ENCODE results near the gene TMEM62. TPM values are rescaled to one million over a fixed set of nuclear protein-coding genes. Genes with fewer than 3 reads are reported as not detected.
"Not testable (repeated sequence)": the region's sequence is repeated elsewhere in the genome, so short reads cannot be mapped to it uniquely, and the experiment has no call there.

The TMEM62 gene
- polyA plus RNA-seq, 5 donors, result 15.5 to 24.2 (median 20.5) TPM

- no peak for DNase-seq
These were observed 74.9 kb downstream of the TMEM62 start for GRCh38 chr15:43208052-43209002.

GRCh38 chr15:43209059-43209824, 75.9 kb downstream of the TMEM62 start:
- no peak for DNase-seq

GRCh38 chr15:43210172-43210745, 76.9 kb downstream of the TMEM62 start:
- no peak for DNase-seq

GRCh38 chr15:43210807-43211206, 77.4 kb downstream of the TMEM62 start:
- no peak for DNase-seq

GRCh38 chr15:43211224-43211735, 77.9 kb downstream of the TMEM62 start:
- no peak for DNase-seq

- DNase-seq, result no peak
These were observed 78.9 kb downstream of the TMEM62 start for GRCh38 chr15:43212299-43212698.

- no peak for DNase-seq
These were observed 79.6 kb downstream of the TMEM62 start for GRCh38 chr15:43212951-43213350.

GRCh38 chr15:43213466-43213865, 80.1 kb downstream of the TMEM62 start:
- DNase-seq, result no peak

GRCh38 chr15:43214169-43214568, 80.8 kb downstream of the TMEM62 start:
- no peak for DNase-seq

GRCh38 chr15:43214592-43215295, 81.4 kb downstream of the TMEM62 start:
- DNase-seq, result no peak

- DNase-seq, result no peak
These were observed 82.6 kb downstream of the TMEM62 start for GRCh38 chr15:43215961-43216360.

GRCh38 chr15:43218908-43219706, 85.7 kb downstream of the TMEM62 start:
- DNase-seq, result no peak

GRCh38 chr15:43219929-43220928, 86.8 kb downstream of the TMEM62 start:
- DNase-seq, result no peak

- no peak for DNase-seq
These were observed 87.6 kb downstream of the TMEM62 start, which contains the start of gene EPB42 for GRCh38 chr15:43220991-43221403. Gene EPB42 (minus strand): TSS chr15:43221018. CDS start chr15:43220825, 193 bp downstream.

- DNase-seq, result no peak
These were observed 88.0 kb downstream of the TMEM62 start for GRCh38 chr15:43221422-43221821.

- peak; percentile 18 to 40 for DNase-seq
These were observed 92.0 kb downstream of the TMEM62 start for GRCh38 chr15:43225201-43225949.

GRCh38 chr15:43225950-43226255, 92.5 kb downstream of the TMEM62 start:
- not testable (repeated sequence) for DNase-seq

Measured in right lung (tissue), 5 donors.